HEK293 (cell line): ENCODE data around the gene DENND5A.

Source experiments
- CTCF ChIP-seq: fragments of 450-650 bp; formaldehyde crosslinking; IDR thresholded peaks from 2 replicates; pipeline ENCODE4 v1.5.1; 2016; ENCODE audit warnings: missing biosample characterization, missing genetic modification characterization
- ZNF184 ChIP-seq: fragments of 450-650 bp; IDR thresholded peaks from 2 replicates; pipeline ENCODE4 v1.5.1; 2018; ENCODE audit warnings: missing biosample characterization, mild to moderate bottlenecking, missing genetic modification characterization

GRCh38 chr11:9210922-9211320 lies 54.2 kb downstream of the DENND5A start:
- TF ChIP-seq CTCF (tag by site-specific recombination) (no peak), ZNF184 (tag by site-specific recombination) (no peak)
